B cell (primary cell): Measurements from ENCODE around the gene SLC19A2. TPM values are rescaled to one million over a fixed set of nuclear protein-coding genes. Genes with fewer than 3 reads are reported as not detected.

ENCODE experiments used
- ATAC-seq: fragments of 200-7000 bp; cut with Tn5 transposase; one replicate; pipeline ENCODE4 v1.10.0; 2021; ENCODE audit warnings: low read depth, mild to moderate bottlenecking, moderate number of reproducible peaks, moderate library complexity
- CTCF ChIA-PET: fragments of 350-600 bp; sonication (Branson Sonifier 250); formaldehyde crosslinking; loops from one replicate; lab custom pipeline; 2021; ENCODE audit warnings: antibody characterized with exemption, inconsistent platforms; lab: Charles Lee
- POLR2A ChIA-PET: fragments of 350-600 bp; sonication (Branson Sonifier 250); formaldehyde crosslinking; loops from one replicate; lab custom pipeline; 2021; ENCODE audit warnings: antibody characterized with exemption; lab: Charles Lee
- DNase-seq: peaks from one replicate; pipeline ENCODE4 v3.0.0; 2013
- H2AFZ ChIP-seq: 2 replicates; pipeline ENCODE4 v1.6.1; 2012; ENCODE audit warnings: mild to moderate bottlenecking, low read depth, low read length; ENCODE audit not compliant: insufficient read depth, poor library complexity, severe bottlenecking
- H3K27ac ChIP-seq, 2 donors: 1 replicate in 1 of 2; 2 replicates in 1 of 2; pipeline ENCODE4 v1.5.1; 2012 to 2013; ENCODE audit warnings: low read length in 2 of 2, mild to moderate bottlenecking in 2 of 2, moderate library complexity in 1 of 2
- H3K27me3 ChIP-seq, 4 experiments: fragments of 200-600 bp in 1 of 4; sonication (generic) in 1 of 4; replicated peaks in 1 of 4; 1 replicate in 2 of 4; 2 replicates in 2 of 4; pipeline versions ENCODE4 v1.6.1 to v1.7.0; 2013 to 2016; ENCODE audit warnings: low read length in 3 of 4, mild to moderate bottlenecking in 2 of 4, mixed read lengths in 1 of 4, moderate library complexity in 1 of 4; ENCODE audit not compliant: insufficient read depth in 4 of 4, control insufficient read depth in 3 of 4; ENCODE audit errors: control extremely low read depth in 1 of 4
- H3K36me3 ChIP-seq, 2 experiments: replicated peaks in 1 of 2; 1 replicate in 1 of 2; 2 replicates in 1 of 2; pipeline versions ENCODE4 v1.6.1 to v1.7.1; 2013; ENCODE audit warnings: low read length in 1 of 2; ENCODE audit not compliant: insufficient read depth in 2 of 2, control insufficient read depth in 1 of 2; ENCODE audit errors: control extremely low read depth in 1 of 2, extremely low read depth in 1 of 2
- H3K4me1 ChIP-seq, 2 donors: fragments of 200-600 bp in 1 of 2; sonication (generic) in 1 of 2; 1 replicate in 1 of 2; 2 replicates in 1 of 2; pipeline versions ENCODE4 v1.5.1 to v1.6.1; 2013 to 2017; ENCODE audit warnings: low read length in 2 of 2; ENCODE audit not compliant: control insufficient read depth in 2 of 2, insufficient read depth in 2 of 2
- H3K4me2 ChIP-seq: replicated peaks from 2 replicates; pipeline ENCODE3; 2012; ENCODE audit warnings: mild to moderate bottlenecking, low read depth, low read length; ENCODE audit not compliant: poor library complexity, severe bottlenecking
- H3K4me3 ChIP-seq, 5 experiments: fragments of 200-600 bp in 1 of 5; sonication (generic) in 1 of 5; 1 replicate in 3 of 5; 2 replicates in 2 of 5; pipeline versions ENCODE4 v1.5.1 to v1.7.0; 2011 to 2016; ENCODE audit warnings: low read length in 4 of 5, mild to moderate bottlenecking in 4 of 5, low read depth in 2 of 5, control low read depth in 1 of 5, moderate library complexity in 1 of 5; ENCODE audit not compliant: insufficient read depth in 1 of 5; ENCODE audit errors: control extremely low read depth in 1 of 5, extremely low read depth in 1 of 5
- H3K79me2 ChIP-seq: fragments of 200-600 bp; sonication (generic); one replicate; pipeline ENCODE4 v1.6.0; 2016; ENCODE audit warnings: low read length; ENCODE audit not compliant: control insufficient read depth, insufficient read depth
- H3K9ac ChIP-seq: fragments of 200-600 bp; sonication (generic); 2 replicates; pipeline ENCODE4 v1.6.1; 2017; ENCODE audit warnings: mild to moderate bottlenecking, low read length, moderate library complexity
- H3K9me3 ChIP-seq, 3 donors: one replicate each; pipeline versions ENCODE4 v1.6.1 to v1.7.1; 2013; ENCODE audit warnings: low read length in 2 of 3; ENCODE audit not compliant: control insufficient read depth in 2 of 3, insufficient read depth in 1 of 3; ENCODE audit errors: control extremely low read depth in 1 of 3
- H4K20me1 ChIP-seq: 2 replicates; pipeline ENCODE4 v1.6.0; 2012; ENCODE audit warnings: mild to moderate bottlenecking, low read length; ENCODE audit not compliant: insufficient read depth, control insufficient read depth, poor library complexity, severe bottlenecking
- H3K27ac Mint-ChIP-seq: one replicate; pipeline ENCODE4 v1.8.0; 2021; ENCODE audit warnings: mixed read lengths
- H3K27me3 Mint-ChIP-seq: one replicate; pipeline ENCODE4 v1.8.0; 2021; ENCODE audit warnings: mixed read lengths
- H3K4me1 Mint-ChIP-seq: one replicate; pipeline ENCODE4 v1.8.0; 2021; ENCODE audit warnings: mixed read lengths
- H3K4me3 Mint-ChIP-seq: one replicate; pipeline ENCODE4 v1.8.0; 2021; ENCODE audit warnings: mixed read lengths
- H3K9me3 Mint-ChIP-seq: one replicate; pipeline ENCODE4 v1.8.0; 2022; ENCODE audit warnings: mixed read lengths; ENCODE audit not compliant: insufficient read depth
- EZH2 ChIP-seq: IDR thresholded peaks from 2 replicates; pipeline ENCODE4 v1.6.1; 2012; ENCODE audit warnings: borderline replicate concordance, low read depth, mild to moderate bottlenecking, moderate library complexity, low read length; ENCODE audit not compliant: insufficient read depth, poor library complexity, severe bottlenecking
- WGBS: methylation state at CpG from one replicate; pipeline ENCODE4 v1.1.5; 2013; ENCODE audit warnings: missing lambda C conversion rate; ENCODE audit not compliant: insufficient coverage; 5-methylcytosine and 5-hydroxymethylcytosine counted together
- intact Hi-C: fragments of 100-400 bp; cut with micrococcal nuclease; formaldehyde crosslinking; loops from one replicate; pipeline ENCODE4 v1.10.0; 2022
- polyA plus RNA-seq: library from polyadenylated mRNA; depleted of rRNA; stranded (reverse); fragments of >200 nt; gene quantifications from 2 replicates; pipeline ENCODE4 v1.2.3, GENCODE V29; 2012
- total RNA-seq, 2 donors: library from RNA; stranded (reverse); fragments of 120-200 nt in 1 of 2; gene quantifications; 1 replicate in 1 of 2; 2 replicates in 1 of 2; pipeline versions ENCODE4 v1.2.3 to v1.2.4, GENCODE V29; 2013 to 2022
- TF ChIP-seq, protein P1 (sequence below): fragments of 200-600 bp; IDR thresholded peaks from one replicate; pipeline ENCODE4 v1.8.0; 2022; ENCODE audit warnings: antibody characterized with exemption, mild to moderate bottlenecking

SLC19A2 gene
- total and polyA plus RNA-seq, 2 donors (not counting 1 experiment from before 2014, with no cell fraction given): 1.5 to 3.9 TPM

DNA sequence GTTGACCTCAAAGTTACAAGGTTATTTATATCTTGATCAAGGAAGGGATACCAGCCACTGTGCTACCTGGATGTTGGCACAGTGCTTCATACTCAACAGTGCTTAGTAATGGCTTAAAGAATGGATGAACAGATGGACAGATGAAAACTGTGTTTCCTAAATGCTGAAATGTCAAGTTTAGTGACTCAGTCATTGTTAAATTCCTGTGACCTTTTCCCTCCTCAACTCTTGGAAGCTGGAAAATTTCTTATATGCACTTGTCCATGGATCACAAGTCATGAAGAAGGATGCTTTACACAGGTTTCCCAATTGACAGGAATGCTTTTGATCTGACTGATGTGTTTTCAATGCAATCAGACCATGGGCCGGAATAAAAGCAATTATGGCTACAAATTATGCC, 39.6 kb upstream of the SLC19A2 start:
- H3K9ac ChIP-seq: no peak overlapping the region
- ATAC-seq (no peak), DNase-seq (no peak)
- no peak overlapping the region for H3K4me2 ChIP-seq
- no peaks in the 10 kb centered on the region for H3K4me1 ChIP-seq
- no peaks in the 10 kb centered on the region for H3K36me3 ChIP-seq
- WGBS: no CpG with 5 or more reads among the region's 1 CpG
- peaks cover 0 to 2% (median 0%) of the 10 kb centered on the region in 4 experiments for H3K27me3 ChIP-seq
- Mint-ChIP-seq H3K4me1 (peaks cover 4% of the 10 kb centered on the region), H3K27ac (no peak overlapping the region), H3K4me3 (no peak overlapping the region), H3K9me3 (no peaks in the 10 kb centered on the region), H3K27me3 (peaks cover 5% of the 10 kb centered on the region)
- POLR2A ChIA-PET: no interaction called here
- CTCF ChIA-PET: no interaction called here
- no peaks in the 10 kb centered on the region for H3K79me2 ChIP-seq
- no peak overlapping the region for H3K27ac ChIP-seq
- no peak overlapping the region for H3K4me3 ChIP-seq
- no peaks in the 10 kb centered on the region for H4K20me1 ChIP-seq
- no peaks in the 10 kb centered on the region for H3K9me3 ChIP-seq
- intact Hi-C loops: no loop called here
- H2AFZ ChIP-seq: no peak overlapping the region
- TF ChIP-seq, protein P1, sequence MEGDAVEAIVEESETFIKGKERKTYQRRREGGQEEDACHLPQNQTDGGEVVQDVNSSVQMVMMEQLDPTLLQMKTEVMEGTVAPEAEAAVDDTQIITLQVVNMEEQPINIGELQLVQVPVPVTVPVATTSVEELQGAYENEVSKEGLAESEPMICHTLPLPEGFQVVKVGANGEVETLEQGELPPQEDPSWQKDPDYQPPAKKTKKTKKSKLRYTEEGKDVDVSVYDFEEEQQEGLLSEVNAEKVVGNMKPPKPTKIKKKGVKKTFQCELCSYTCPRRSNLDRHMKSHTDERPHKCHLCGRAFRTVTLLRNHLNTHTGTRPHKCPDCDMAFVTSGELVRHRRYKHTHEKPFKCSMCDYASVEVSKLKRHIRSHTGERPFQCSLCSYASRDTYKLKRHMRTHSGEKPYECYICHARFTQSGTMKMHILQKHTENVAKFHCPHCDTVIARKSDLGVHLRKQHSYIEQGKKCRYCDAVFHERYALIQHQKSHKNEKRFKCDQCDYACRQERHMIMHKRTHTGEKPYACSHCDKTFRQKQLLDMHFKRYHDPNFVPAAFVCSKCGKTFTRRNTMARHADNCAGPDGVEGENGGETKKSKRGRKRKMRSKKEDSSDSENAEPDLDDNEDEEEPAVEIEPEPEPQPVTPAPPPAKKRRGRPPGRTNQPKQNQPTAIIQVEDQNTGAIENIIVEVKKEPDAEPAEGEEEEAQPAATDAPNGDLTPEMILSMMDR: no peak
- TF ChIP-seq EZH2: no peak

DNA sequence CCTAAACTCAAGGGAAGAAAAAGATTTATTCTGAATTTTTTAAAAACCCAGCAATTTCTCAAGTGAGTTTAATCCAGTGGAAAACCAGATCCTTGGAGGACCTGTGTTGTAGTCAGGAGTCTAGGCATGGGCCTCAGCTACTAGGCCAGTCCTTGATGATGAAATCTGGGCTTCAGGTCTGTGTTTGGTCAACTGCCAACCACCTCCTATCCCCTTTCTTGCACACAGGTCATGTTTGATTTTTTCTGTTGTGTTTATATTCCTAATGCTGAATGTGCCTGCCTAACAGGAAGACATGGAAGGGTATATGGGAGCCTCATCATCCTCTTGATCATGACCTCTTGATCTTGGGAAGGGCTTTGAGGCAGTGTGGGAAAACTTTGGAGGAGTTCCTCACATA, 38.2 kb upstream of the SLC19A2 start:
- Mint-ChIP-seq H3K9me3 (no peaks in the 10 kb centered on the region), H3K27me3 (peaks cover 4% of the 10 kb centered on the region), H3K4me1 (peaks cover 4% of the 10 kb centered on the region), H3K27ac (no peak overlapping the region), H3K4me3 (no peak overlapping the region)
- Histone ChIP-seq H4K20me1 (no peaks in the 10 kb centered on the region), H3K9me3 (no peaks in the 10 kb centered on the region), H3K27me3 (no peaks in the 10 kb centered on the region), H3K4me3 (no peak overlapping the region), H2AFZ (no peak overlapping the region), H3K27ac (no peak overlapping the region), H3K36me3 (no peaks in the 10 kb centered on the region), H3K4me2 (no peak overlapping the region), H3K79me2 (no peaks in the 10 kb centered on the region), H3K9ac (no peak overlapping the region), H3K4me1 (no peaks in the 10 kb centered on the region)
- TF ChIP-seq, protein P1: no peak
- no peak for TF ChIP-seq EZH2
- no peak for ATAC-seq
- intact Hi-C loops: no loop called here
- POLR2A ChIA-PET: no interaction called here
- DNase-seq: no peak
- CTCF ChIA-PET: no interaction called here
